ENCODE results near the gene PCMT1.

GRCh38 chr6:149806127-149806526 lies 56.6 kb downstream of the PCMT1 start:
- no peak for TF ChIP-seq ATF2 (IDR thresholded peaks at IDR 0.05; ENCODE audit: low read length)
- no peak for TF ChIP-seq STAT1 (conservative IDR thresholded peaks at IDR 0.05)
- no peak for TF ChIP-seq RAD21 (IDR thresholded peaks at IDR 0.05; ENCODE audit: insufficient read depth, low read depth, low read length)
- TF ChIP-seq YY1 (IDR thresholded peaks at IDR 0.05; ENCODE audit: low read depth, low read length), result no peak
- TF ChIP-seq CTCF (IDR thresholded peaks at IDR 0.05 in 2 of 3, conservative IDR thresholded peaks at IDR 0.05 in 1 of 3; ENCODE audit: control insufficient read depth in 2 of 3, extremely low read depth in 1 of 3, insufficient read depth in 1 of 3, low read depth in 3 of 3, low read length in 3 of 3), result no peak
- TF ChIP-seq SREBF2 (IDR thresholded peaks at IDR 0.05; ENCODE audit: low read length), result no peak
- no peak for TF ChIP-seq EP300 (IDR thresholded peaks at IDR 0.05; ENCODE audit: borderline replicate concordance in 1 of 2, control insufficient read depth in 1 of 2, low read depth in 2 of 2, low read length in 2 of 2)
- no peak for TF ChIP-seq RFX5 (IDR thresholded peaks at IDR 0.05; ENCODE audit: low read depth, low read length)
- no peak for TF ChIP-seq HDAC6 (IDR thresholded peaks at IDR 0.05; ENCODE audit: unreplicated experiment)
- TF ChIP-seq IRF3 (IDR thresholded peaks at IDR 0.05), result no peak
- TF ChIP-seq POLR2A (IDR thresholded peaks at IDR 0.05; ENCODE audit: low read depth, low read length), result no peak
